Midbrain (tissue), 1 donor: ENCODE data around the gene UBE2E3.

ENCODE experiments used
- DNase-seq: peaks from one replicate; lab custom pipeline; 2025; lab: John Stamatoyannopoulos, UW

UBE2E3 gene

GRCh38 chr2:180978903-180979748 lies 1.3 kb upstream of the UBE2E3 start:
- no peak for DNase-seq

GRCh38 chr2:180979749-180980105 lies 678 bp upstream of the UBE2E3 start:
- DNase-seq = peak; percentile 71

- peak; percentile 61 for DNase-seq
Measured at GRCh38 chr2:180980943-180981911, 822 bp downstream of the UBE2E3 start.

- DNase-seq = peak; percentile 72
Measured at GRCh38 chr2:180983468-180984242, 3.2 kb downstream of the UBE2E3 start.

- DNase-seq = no peak
Measured at GRCh38 chr2:180985771-180986395, 5.5 kb downstream of the UBE2E3 start.

GRCh38 chr2:180987146-180987545 lies 6.7 kb downstream of the UBE2E3 start:
- no peak for DNase-seq

GRCh38 chr2:180990337-180990736 lies 9.9 kb downstream of the UBE2E3 start:
- no peak for DNase-seq

GRCh38 chr2:180990794-180991193 lies 10.4 kb downstream of the UBE2E3 start:
- DNase-seq = no peak

GRCh38 chr2:180991361-180991760 lies 11.0 kb downstream of the UBE2E3 start:
- no peak for DNase-seq

- no peak for DNase-seq
Measured at GRCh38 chr2:180991820-180992219, 11.4 kb downstream of the UBE2E3 start.

- no peak for DNase-seq
Measured at GRCh38 chr2:180992994-180993393, 12.6 kb downstream of the UBE2E3 start.

- no peak for DNase-seq
Measured at GRCh38 chr2:180999274-180999964, 19.0 kb downstream of the UBE2E3 start.

- no peak for DNase-seq
Measured at GRCh38 chr2:181004647-181005325, 24.4 kb downstream of the UBE2E3 start.

GRCh38 chr2:181005326-181005655 lies 24.9 kb downstream of the UBE2E3 start:
- no peak for DNase-seq

GRCh38 chr2:181005809-181006208 lies 25.4 kb downstream of the UBE2E3 start:
- no peak for DNase-seq

GRCh38 chr2:181007086-181007837 lies 26.9 kb downstream of the UBE2E3 start:
- DNase-seq = no peak

GRCh38 chr2:181008407-181008806 lies 28.0 kb downstream of the UBE2E3 start:
- DNase-seq = no peak

GRCh38 chr2:181021199-181021789 lies 40.9 kb downstream of the UBE2E3 start:
- no peak for DNase-seq

- DNase-seq = no peak
Measured at GRCh38 chr2:181022652-181023051, 42.2 kb downstream of the UBE2E3 start.
